GM19468 (cell line): ENCODE results near the gene DUSP28.

ENCODE experiments used
- ATAC-seq: cut with Tn5 transposase; IDR thresholded peaks from one replicate; pipeline ENCODE4 v1.9.1; 2021; ENCODE audit warnings: mild to moderate bottlenecking, moderate library complexity, moderate number of reproducible peaks; ENCODE audit not compliant: unreplicated experiment; ENCODE audit errors: extremely low read depth

DUSP28 gene

GRCh38 chr2:240611601-240612210 lies 51.5 kb downstream of the DUSP28 start:
- no peak for ATAC-seq
